Left lung (tissue), 10 donors: ENCODE data around the gene BZW2. TPM values are rescaled to one million over a fixed set of nuclear protein-coding genes. Genes with fewer than 3 reads are reported as not detected.

Source experiments
- ATAC-seq: fragments of 200-7000 bp; cut with Tn5 transposase; one replicate; pipeline ENCODE4 v1.9.1; 2020; ENCODE audit warnings: moderate library complexity
- DNase-seq, 4 donors: peaks; one replicate each; pipeline ENCODE4 v3.0.0-alpha.2; 2013 to 2020
- H3K27ac ChIP-seq, 2 donors: fragments of 200-600 bp; sonication (generic) in 1 of 2; one replicate each; pipeline versions ENCODE4 v1.5.0 to v1.8.0; 2020 to 2021
- H3K27me3 ChIP-seq, 2 donors: fragments of 200-600 bp; sonication (generic) in 1 of 2; one replicate each; pipeline versions ENCODE4 v1.5.0 to v1.8.0; 2020 to 2021
- H3K36me3 ChIP-seq, 2 donors: fragments of 200-600 bp; sonication (generic) in 1 of 2; one replicate each; pipeline versions ENCODE4 v1.5.0 to v1.8.0; 2020 to 2021
- H3K4me1 ChIP-seq, 2 donors: fragments of 200-600 bp; one replicate each; pipeline ENCODE4 v1.8.0; 2021
- H3K4me3 ChIP-seq, 2 donors: fragments of 200-600 bp; sonication (generic) in 1 of 2; one replicate each; pipeline versions ENCODE4 v1.5.0 to v1.8.0; 2020 to 2021; ENCODE audit warnings: mild to moderate bottlenecking in 1 of 2
- H3K9me3 ChIP-seq, 2 donors: fragments of 200-600 bp; sonication (generic) in 1 of 2; one replicate each; pipeline versions ENCODE4 v1.5.0 to v1.8.0; 2020 to 2021
- CTCF ChIP-seq, 2 donors: fragments of 200-600 bp; sonication (generic) in 1 of 2; IDR thresholded peaks; one replicate each; pipeline versions ENCODE4 v1.5.0 to v1.8.0; 2021; ENCODE audit warnings: antibody characterized with exemption in 2 of 2
- intact Hi-C, 2 donors: fragments of 100-400 bp; cut with DNase I; formaldehyde crosslinking; loops; one replicate each; pipeline versions ENCODE4 v1.11.2 to v1.14.2; 2022
- polyA plus RNA-seq, 6 donors: library from polyadenylated mRNA; unstranded; fragments of 120-200 nt; gene quantifications; one replicate each; pipeline ENCODE4 v1.2.1, GENCODE V29; 2013; ENCODE audit not compliant: insufficient read length in 6 of 6
- total RNA-seq, 2 donors: library from RNA; stranded (reverse); fragmentation: NEBNext Ultra II Directional; extraction: Animal tissue kit (Norgen Biotek cat#: 25700); gene quantifications; one replicate each; pipeline ENCODE4 v1.2.1, GENCODE V29; 2021
- donor health status: DM: no; HTN: yes; CAD: no.
- donor health status: DM: no; HTN: no; CAD: no.

The BZW2 gene
- total and polyA plus RNA-seq, 8 donors = 39.7 to 88.9 (median 77.3) TPM

DNA sequence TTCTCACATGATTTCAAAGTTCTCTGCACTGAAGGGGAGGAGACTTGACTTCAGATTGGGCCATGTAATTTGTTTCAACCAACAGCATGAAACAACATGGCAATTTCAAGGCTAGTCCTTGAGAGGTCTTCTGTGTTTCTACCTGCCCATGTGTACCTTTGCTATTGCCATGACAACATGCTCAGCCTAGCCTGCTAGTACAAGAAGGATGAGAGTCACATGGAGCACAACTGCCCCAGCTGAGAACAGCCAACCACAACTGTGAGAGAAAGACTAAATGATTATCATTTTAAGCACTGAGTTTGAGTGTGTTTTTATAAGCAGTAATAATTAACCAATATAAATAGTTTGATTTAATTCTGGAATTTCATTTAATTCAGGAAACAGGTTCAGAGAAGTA lies 42.3 kb upstream of the BZW2 start:
- intact Hi-C loops = no loop called here
- DNase-seq = no peak
- ATAC-seq = no peak
- Histone ChIP-seq H3K4me1 (no peaks in the 10 kb centered on the region), H3K27ac (no peak overlapping the region), H3K27me3 (no peaks in the 10 kb centered on the region), H3K36me3 (peaks cover 0 to 85% of the 10 kb centered on the region in 2 donors), H3K4me3 (no peak overlapping the region), H3K9me3 (no peaks in the 10 kb centered on the region)
- no peak for TF ChIP-seq CTCF (IDR thresholded peaks at IDR 0.05)

GRCh38 chr7:16604054-16604453 lies 41.9 kb upstream of the BZW2 start:
- ATAC-seq = peak; percentile 23
- intact Hi-C loops = no loop called here
- Histone ChIP-seq H3K27ac (no peak overlapping the region), H3K9me3 (no peaks in the 10 kb centered on the region), H3K4me1 (no peaks in the 10 kb centered on the region), H3K27me3 (no peaks in the 10 kb centered on the region), H3K36me3 (peaks cover 0 to 85% of the 10 kb centered on the region in 2 donors), H3K4me3 (no peak overlapping the region)
- no peak for TF ChIP-seq CTCF (IDR thresholded peaks at IDR 0.05)
- no peak for DNase-seq

- no peak for DNase-seq
- Histone ChIP-seq H3K4me3 (no peak overlapping the region), H3K27me3 (no peaks in the 10 kb centered on the region), H3K27ac (no peak overlapping the region), H3K9me3 (no peaks in the 10 kb centered on the region), H3K36me3 (peaks cover 0 to 61% of the 10 kb centered on the region in 2 donors), H3K4me1 (no peaks in the 10 kb centered on the region)
- peak; percentile 71 for ATAC-seq
- intact Hi-C loops = no loop called here
- no peak for TF ChIP-seq CTCF (IDR thresholded peaks at IDR 0.05)
Measured at GRCh38 chr7:16606704-16607103, 39.3 kb upstream of the BZW2 start.

DNA sequence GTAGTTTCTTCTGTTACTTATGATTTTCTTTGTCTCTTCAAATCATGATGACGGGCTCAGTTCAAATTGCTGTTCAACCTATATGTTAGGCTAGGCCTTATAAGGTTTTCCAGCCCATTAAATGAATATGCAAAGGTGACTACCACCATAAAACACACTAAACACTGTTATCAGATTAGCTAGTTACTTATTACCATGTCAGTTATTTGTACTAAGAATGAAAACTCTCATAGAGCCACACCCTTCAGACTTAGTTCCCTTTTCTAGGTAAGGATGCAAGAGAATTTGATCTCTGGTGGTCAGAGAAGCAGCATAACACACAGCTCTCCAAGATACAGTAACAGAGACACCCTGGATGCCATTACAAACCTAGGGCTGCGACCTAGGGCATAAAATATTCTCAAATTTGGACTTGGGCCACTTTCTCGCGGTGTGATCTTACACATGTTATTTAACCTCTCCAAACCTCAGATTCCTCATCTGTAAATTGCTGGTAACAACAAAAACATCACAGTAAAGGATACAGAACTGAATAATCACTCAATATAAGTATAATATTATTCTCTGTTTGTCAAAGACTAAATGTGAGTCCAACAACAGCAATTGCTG lies 36.0 kb upstream of the BZW2 start:
- Histone ChIP-seq H3K27ac (no peak overlapping the region), H3K9me3 (no peaks in the 10 kb centered on the region), H3K4me3 (no peak overlapping the region), H3K36me3 (peaks cover 0 to 41% of the 10 kb centered on the region in 2 donors), H3K4me1 (no peaks in the 10 kb centered on the region), H3K27me3 (no peaks in the 10 kb centered on the region)
- no peak for DNase-seq
- no peak for TF ChIP-seq CTCF (IDR thresholded peaks at IDR 0.05)
- intact Hi-C loops = no loop called here
- ATAC-seq = peak; percentile 71

DNA sequence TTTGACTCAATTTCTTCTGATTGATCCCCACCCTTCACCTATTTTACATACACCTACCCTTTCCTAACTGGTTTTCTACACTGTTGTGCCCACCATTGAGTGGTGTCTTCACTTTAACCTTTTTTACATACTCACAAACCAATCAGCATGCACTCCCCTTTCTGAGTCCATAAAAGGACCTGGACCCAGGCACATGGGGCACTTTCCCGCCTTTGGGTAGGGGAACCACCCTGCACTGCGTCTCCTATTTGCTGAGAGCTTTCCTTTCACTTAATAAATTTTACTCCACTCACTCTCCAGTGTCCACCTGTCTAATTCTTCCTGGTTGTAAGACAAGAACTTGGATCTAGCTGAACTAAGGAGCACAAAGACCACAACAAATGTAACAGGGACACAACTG lies 34.3 kb upstream of the BZW2 start:
- DNase-seq (no peak), ATAC-seq (no peak)
- Histone ChIP-seq H3K4me1 (no peaks in the 10 kb centered on the region), H3K4me3 (no peak overlapping the region), H3K36me3 (peaks cover 0 to 41% of the 10 kb centered on the region in 2 donors), H3K27me3 (no peaks in the 10 kb centered on the region), H3K27ac (no peak overlapping the region), H3K9me3 (no peaks in the 10 kb centered on the region)
- intact Hi-C loops = no loop called here
- TF ChIP-seq CTCF (IDR thresholded peaks at IDR 0.05) = no peak
